ENCODE results near the gene TNFAIP8.

The TNFAIP8 gene

DNA sequence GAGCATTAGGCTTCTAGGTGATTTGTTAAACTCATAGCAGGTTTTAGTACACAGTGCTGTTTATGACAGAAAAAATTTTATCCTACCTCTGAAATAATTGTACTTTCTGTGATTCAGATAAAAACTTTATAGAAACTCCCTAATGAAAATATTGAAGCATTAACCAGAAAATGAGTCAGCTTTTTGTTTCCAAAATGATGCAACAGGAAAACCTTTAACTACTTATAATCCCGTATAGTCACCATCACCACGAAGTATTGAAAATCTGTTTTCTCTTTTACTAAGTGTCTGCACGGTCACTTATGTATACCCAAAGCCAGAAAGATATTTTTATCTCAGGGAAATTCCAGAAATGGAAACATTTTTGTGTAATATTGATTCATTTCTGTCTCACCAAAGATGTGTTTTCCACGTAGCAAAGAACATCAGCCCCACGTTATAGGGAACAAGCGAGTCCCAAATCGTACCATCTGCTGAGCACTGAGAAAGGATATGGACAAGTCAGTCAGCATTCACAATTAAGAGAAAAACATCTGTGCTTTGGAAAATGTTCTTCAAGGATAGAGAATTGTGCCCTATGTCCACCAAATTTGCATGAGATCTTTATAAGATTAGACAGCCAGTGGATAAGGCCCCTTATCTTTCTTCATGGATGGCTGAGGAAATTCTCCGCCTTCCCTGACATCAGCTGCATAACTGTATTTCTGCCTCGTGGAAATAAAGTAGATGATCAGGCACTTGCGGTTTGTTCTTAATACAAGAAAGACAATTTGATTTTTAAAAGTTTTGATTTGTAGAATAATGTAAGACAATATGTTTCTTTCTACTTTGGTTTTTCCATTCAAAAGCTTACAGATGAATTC is 41.9 kb downstream of the TNFAIP8 start:
- H4K20me1 ChIP-seq (ENCODE audit: insufficient read depth, low read length), result peaks cover 24% of the 10 kb centered on the region
- H3K4me1 ChIP-seq (ENCODE audit: low read length), result peaks cover 82% of the 10 kb centered on the region
- H3K4me2 ChIP-seq (ENCODE audit: low read length), result peak overlapping the region; percentile 54
- H3K9ac ChIP-seq (ENCODE audit: low read length), result peak overlapping the region; percentile 19; the same call in 1 of the 2 replicates
- peak overlapping the region; percentile 6 for H3K4me3 ChIP-seq (ENCODE audit: low read length)
- H3K9me3 ChIP-seq (ENCODE audit: insufficient read depth, low read length), result no peaks in the 10 kb centered on the region
- H3K27me3 ChIP-seq (ENCODE audit: low read depth, low read length), result no peaks in the 10 kb centered on the region
- H3K27ac ChIP-seq (ENCODE audit: low read length), result peak overlapping the region; percentile 52
- no peak overlapping the region for H2AFZ ChIP-seq (ENCODE audit: low read depth, low read length)
- peaks cover 42% of the 10 kb centered on the region for H3K79me2 ChIP-seq (ENCODE audit: low read length)
- H3K36me3 ChIP-seq (replicated peaks; ENCODE audit: low read depth, low read length), result peaks cover 32% of the 10 kb centered on the region
- TF ChIP-seq, protein P1, sequence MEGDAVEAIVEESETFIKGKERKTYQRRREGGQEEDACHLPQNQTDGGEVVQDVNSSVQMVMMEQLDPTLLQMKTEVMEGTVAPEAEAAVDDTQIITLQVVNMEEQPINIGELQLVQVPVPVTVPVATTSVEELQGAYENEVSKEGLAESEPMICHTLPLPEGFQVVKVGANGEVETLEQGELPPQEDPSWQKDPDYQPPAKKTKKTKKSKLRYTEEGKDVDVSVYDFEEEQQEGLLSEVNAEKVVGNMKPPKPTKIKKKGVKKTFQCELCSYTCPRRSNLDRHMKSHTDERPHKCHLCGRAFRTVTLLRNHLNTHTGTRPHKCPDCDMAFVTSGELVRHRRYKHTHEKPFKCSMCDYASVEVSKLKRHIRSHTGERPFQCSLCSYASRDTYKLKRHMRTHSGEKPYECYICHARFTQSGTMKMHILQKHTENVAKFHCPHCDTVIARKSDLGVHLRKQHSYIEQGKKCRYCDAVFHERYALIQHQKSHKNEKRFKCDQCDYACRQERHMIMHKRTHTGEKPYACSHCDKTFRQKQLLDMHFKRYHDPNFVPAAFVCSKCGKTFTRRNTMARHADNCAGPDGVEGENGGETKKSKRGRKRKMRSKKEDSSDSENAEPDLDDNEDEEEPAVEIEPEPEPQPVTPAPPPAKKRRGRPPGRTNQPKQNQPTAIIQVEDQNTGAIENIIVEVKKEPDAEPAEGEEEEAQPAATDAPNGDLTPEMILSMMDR (IDR thresholded peaks at IDR 0.05; ENCODE audit: low read depth, low read length), result no peak
- no peak for TF ChIP-seq EZH2phosphoT487 (IDR thresholded peaks at IDR 0.05; ENCODE audit: low read depth)

DNA sequence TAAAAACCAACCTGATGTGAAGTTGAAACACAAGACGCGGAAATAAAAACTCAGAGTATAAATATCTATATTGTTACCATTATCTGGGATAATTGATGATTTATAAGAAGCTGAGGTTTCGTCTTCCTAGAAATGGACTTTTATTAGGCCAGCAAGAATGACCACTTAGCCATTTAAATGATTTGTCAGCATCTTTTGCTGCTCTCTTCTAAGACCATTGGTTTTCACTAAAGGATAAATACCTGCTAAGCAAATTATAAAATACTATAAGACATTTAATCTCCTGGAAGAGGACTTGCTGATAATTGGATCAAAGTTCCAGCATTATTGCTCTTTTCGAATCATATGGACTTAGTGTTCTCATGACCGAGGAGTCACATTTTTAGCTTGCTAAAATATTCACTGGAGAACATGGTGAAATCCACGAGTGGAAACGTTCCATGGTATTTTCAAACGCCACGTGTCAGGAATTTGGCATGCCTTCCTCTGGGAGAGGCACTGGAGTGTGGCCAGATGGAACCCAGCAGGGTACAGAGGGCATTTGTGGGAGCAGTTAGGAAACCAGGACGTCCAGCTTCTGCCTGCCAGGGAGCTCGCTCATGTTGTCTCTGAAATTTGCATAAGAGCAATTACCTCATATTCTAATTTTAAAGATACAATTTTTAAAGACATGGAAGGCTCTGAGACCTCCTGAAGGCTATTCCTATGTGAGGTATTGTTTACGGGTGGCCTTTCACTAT is 43.1 kb downstream of the TNFAIP8 start:
- Histone ChIP-seq H3K27ac (ENCODE audit: low read length) (no peak overlapping the region), H4K20me1 (ENCODE audit: insufficient read depth, low read length) (peaks cover 13% of the 10 kb centered on the region), H3K27me3 (ENCODE audit: low read depth, low read length) (no peaks in the 10 kb centered on the region), H3K4me1 (ENCODE audit: low read length) (peaks cover 78% of the 10 kb centered on the region), H3K36me3 (replicated peaks; ENCODE audit: low read depth, low read length) (peaks cover 21% of the 10 kb centered on the region), H3K79me2 (ENCODE audit: low read length) (peaks cover 30% of the 10 kb centered on the region), H3K4me3 (ENCODE audit: low read length) (no peak overlapping the region), H2AFZ (ENCODE audit: low read depth, low read length) (no peak overlapping the region), H3K9me3 (ENCODE audit: insufficient read depth, low read length) (no peaks in the 10 kb centered on the region), H3K9ac (ENCODE audit: low read length) (no peak overlapping the region), H3K4me2 (ENCODE audit: low read length) (no peak overlapping the region)
- no peak for TF ChIP-seq EZH2phosphoT487 (IDR thresholded peaks at IDR 0.05; ENCODE audit: low read depth)
- TF ChIP-seq, protein P1 (IDR thresholded peaks at IDR 0.05; ENCODE audit: low read depth, low read length), result no peak

DNA sequence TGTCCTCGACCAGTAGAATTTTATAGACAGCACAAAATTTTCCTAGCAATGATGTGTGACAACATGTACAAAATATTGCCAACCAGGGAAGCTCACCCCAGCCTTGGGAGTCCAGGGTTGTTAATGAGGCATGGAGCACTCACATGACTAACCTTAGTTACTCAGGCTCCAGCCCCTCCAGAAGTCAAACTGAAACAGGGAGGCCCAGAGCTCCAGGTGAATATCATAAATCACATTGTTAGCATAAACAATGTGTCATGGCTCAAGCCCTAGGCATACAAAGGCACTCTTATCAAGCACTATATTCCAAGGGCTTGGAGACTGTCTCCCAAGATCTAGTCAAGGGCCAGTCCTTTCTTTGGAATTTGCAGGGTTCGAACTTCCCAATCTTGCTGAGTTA is 44.4 kb downstream of the TNFAIP8 start:
- H3K4me1 ChIP-seq (ENCODE audit: low read length), result peaks cover 78% of the 10 kb centered on the region
- no peaks in the 10 kb centered on the region for H3K27me3 ChIP-seq (ENCODE audit: low read depth, low read length)
- no peak overlapping the region for H3K4me2 ChIP-seq (ENCODE audit: low read length)
- no peak overlapping the region for H3K27ac ChIP-seq (ENCODE audit: low read length)
- no peak overlapping the region for H3K9ac ChIP-seq (ENCODE audit: low read length)
- H3K36me3 ChIP-seq (replicated peaks; ENCODE audit: low read depth, low read length), result peaks cover 14% of the 10 kb centered on the region
- H3K79me2 ChIP-seq (ENCODE audit: low read length), result peaks cover 17% of the 10 kb centered on the region
- H3K9me3 ChIP-seq (ENCODE audit: insufficient read depth, low read length), result no peaks in the 10 kb centered on the region
- peaks cover 7% of the 10 kb centered on the region for H4K20me1 ChIP-seq (ENCODE audit: insufficient read depth, low read length)
- TF ChIP-seq EZH2phosphoT487 (IDR thresholded peaks at IDR 0.05; ENCODE audit: low read depth), result no peak
- TF ChIP-seq, protein P1 (IDR thresholded peaks at IDR 0.05; ENCODE audit: low read depth, low read length), result no peak
- no peak overlapping the region for H3K4me3 ChIP-seq (ENCODE audit: low read length)
- H2AFZ ChIP-seq (ENCODE audit: low read depth, low read length), result no peak overlapping the region

DNA sequence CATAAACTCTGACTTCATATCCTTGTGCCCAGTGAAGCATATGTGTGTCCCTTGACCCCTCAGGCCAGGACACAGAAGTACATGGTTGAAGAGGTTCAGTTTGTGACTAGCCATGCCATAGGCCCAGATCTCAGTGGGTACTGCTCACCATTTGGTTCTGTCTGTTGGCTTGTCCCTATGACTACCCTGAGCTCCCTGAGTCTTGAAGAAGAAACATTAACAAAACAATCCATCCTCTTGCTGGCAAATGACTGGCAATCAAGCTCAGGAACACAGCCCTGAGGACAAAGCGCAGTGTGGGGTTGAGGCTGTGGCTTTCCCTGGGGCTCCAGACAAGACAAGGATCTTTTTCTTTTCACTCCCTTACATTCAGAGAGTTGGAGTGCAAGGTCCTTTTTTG is 46.3 kb downstream of the TNFAIP8 start:
- Histone ChIP-seq H3K27me3 (ENCODE audit: low read depth, low read length) (no peaks in the 10 kb centered on the region), H4K20me1 (ENCODE audit: insufficient read depth, low read length) (no peaks in the 10 kb centered on the region), H3K79me2 (ENCODE audit: low read length) (peaks cover 3% of the 10 kb centered on the region; the same call in 1 of the 2 replicates), H3K9ac (ENCODE audit: low read length) (no peak overlapping the region), H3K27ac (ENCODE audit: low read length) (no peak overlapping the region), H2AFZ (ENCODE audit: low read depth, low read length) (no peak overlapping the region), H3K4me3 (ENCODE audit: low read length) (no peak overlapping the region), H3K4me2 (ENCODE audit: low read length) (no peak overlapping the region), H3K36me3 (replicated peaks; ENCODE audit: low read depth, low read length) (no peaks in the 10 kb centered on the region), H3K9me3 (ENCODE audit: insufficient read depth, low read length) (no peaks in the 10 kb centered on the region), H3K4me1 (ENCODE audit: low read length) (peaks cover 68% of the 10 kb centered on the region)
- TF ChIP-seq EZH2phosphoT487 (IDR thresholded peaks at IDR 0.05; ENCODE audit: low read depth), result no peak
- TF ChIP-seq, protein P1 (IDR thresholded peaks at IDR 0.05; ENCODE audit: low read depth, low read length), result no peak

All from OCI-LY3 (cell line).